Stimulated activated CD8-positive, alpha-beta memory T cell treated with anti-CD3 and anti-CD28 coated beads, Interleukin-7, amount 100 ng/mL, for 1 hour (primary cell): ENCODE results near the gene IFNL4.
"Not testable (repeated sequence)": the region's sequence is repeated elsewhere in the genome, so short reads cannot be mapped to it uniquely, and the experiment has no call there.

ENCODE experiments used
- DNase-seq, 2 donors: peaks; one replicate each; pipeline ENCODE4 v3.0.0-alpha.2; 2020; ENCODE audit warnings: low read depth in 2 of 2

Gene IFNL4

DNA sequence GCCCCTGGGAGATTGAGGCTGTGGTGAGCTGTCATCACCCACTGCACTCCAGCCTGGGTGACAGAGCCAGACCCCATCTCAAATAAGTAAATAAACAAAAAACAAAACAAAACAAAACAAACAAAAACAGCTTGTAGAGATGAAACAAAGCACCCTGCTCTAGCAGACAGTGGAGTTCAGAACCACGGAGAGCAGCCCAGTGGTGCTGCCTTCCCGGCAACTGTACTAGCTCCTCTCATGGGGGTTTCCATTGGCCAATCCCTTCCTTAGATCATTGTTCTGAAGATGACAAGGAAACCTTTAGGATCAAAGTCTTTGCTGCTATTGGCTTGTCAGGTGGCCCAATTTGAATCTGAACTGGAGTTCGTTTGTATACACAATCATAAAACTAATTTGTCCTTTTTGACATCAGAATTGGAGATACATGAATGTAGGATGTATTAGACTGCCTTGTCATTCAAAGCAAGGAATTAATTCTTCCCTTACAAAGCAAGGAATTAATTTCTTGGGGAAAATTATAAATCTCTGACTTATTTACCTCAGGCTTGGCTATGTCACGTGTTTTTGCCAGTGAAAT is 24.9 kb downstream of the IFNL4 start:
- no peak for DNase-seq

DNA sequence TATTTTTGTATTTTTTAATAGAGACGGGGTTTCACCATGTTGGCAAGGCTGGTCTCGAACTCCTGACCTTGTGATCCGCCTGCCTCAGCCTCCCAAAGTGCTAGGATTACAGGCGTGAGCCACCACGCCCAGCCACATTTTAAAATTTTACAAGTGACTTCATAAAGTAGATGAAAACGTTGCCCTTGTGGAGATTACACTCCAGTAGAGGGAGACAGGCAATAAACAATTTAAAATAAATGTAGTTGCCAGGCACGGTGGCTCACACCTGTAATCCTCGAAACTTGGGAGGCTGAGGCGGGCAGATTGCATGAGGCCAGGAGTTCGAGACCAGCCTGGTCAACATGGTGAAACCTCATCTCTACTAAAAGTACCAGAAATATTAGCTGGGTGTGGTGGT is 29.5 kb downstream of the IFNL4 start:
- not testable (repeated sequence) for DNase-seq

DNA sequence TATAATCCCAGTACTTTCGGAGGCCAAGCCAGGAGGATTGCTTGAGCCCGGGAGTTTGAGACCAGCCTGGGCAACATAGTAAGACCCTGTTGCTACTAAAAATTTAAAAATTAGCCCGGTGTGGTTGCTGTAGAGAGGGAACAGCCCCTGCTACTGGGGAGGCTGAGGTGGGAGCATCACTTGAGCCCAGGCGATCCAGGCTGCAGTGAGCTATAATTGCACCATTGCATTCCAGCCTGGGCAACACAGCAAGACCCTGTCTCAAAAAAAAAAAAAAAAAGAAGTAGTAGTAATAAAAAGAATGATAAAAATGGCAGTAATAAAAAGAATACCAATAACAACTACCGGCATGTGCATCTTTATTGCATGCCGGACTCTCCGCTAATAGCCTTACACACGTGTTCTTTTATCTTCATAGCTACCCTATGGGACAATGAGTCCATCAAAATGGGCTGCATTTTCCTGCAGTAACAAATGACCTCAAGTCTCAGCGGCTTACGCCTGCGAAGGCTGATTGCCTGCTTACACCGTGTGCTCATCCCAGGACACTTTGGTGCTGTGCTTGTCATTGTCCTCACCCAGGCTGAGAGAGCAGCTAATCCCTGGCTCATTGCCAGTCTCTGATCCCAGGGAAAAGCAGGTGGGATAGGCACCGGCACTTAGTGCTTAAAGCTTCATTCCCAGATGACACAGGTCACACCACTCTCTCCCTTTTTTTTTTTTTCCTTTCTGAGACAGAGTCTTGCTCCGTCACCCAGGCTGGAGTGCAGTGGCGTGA is 30.2 kb downstream of the IFNL4 start:
- no peak for DNase-seq

DNA sequence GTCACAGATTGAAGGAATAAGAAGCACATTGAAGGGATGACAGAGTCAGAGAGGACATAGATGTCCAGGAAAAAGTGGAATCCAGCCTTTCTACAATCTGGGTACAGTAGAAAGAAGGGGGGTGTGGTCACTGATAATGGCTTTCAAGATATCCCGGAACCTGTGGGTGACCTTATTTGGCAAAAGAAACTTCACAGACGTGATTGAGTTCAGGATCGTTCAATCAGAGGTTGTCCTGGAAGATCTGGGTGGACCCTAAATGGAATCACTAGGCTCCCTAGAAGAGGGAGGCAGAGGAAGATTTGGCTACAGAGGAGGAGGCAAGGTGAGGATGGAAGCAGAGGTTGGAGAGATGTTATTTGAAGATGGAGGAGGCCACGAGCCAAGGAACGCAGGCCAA is 31.6 kb downstream of the IFNL4 start:
- DNase-seq, result no peak

DNA sequence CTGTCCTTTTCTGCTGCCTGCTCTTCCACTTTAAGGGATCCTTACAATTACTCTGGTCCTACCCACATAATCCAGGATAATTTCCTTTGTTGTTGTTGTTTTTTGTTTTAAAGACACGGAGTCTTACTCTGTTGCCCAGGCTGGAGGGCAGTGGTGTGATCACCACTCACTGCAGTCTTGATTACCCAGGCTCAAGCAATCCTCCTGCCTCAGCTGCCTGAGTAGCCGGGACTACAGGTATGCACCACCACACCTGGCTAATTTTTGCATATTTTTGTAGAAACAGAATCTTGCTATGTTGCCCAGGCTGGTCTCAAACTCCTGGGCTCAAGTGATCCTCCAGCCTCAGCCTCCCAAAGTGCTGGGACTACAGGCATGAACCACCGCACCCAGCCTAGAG is 33.3 kb downstream of the IFNL4 start:
- not testable (repeated sequence) for DNase-seq

DNA sequence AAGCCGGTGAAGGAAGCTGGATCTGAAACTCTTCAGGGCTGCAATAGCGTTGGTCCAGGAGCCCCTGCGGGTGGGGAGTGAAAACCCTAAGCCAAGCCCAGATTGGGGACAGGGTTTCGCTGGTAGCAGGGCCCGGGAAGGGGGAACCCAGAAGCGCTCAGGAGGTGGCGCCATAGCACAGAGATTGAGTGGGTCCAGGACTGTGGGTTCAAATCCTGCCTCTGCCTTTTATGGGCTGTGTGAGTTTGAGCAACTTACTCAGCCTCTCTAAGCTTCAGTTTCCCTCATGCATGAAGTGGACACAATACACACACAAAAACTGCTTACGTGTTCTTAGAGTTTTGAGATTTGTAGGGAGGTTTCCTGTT is 36.3 kb downstream of the IFNL4 start:
- peak; percentile 14 to 37 for DNase-seq

DNA sequence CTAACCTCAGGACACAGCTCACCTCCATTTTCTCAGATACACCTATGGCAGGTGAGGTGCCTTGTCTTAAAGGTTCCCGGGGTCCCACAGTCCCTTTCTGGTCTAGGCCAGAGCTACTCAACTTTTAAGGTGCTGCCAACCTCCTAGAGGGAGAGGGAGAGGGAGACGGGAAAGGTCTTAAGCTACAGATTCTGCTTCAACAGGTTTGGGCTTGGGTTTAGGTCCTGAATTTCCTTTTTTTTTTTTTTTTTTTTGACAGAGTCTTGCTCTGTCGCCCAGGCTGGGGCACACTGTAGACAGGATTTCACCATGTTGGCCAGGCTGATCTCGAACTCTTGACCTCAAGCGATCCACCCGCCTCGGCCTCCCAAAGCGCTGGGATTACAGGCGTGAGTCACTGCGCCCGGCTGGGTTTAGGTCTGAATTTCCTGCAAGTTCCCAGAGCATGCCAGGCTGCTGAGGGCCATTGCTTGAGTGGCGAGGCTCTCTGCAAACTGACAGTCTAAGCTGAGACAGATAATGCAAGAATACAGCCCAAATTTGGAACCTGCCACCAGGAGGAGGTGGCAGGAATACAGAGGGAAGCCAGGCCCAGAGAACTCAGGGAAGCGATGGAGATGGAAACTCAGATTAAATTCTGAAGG is 36.8 kb downstream of the IFNL4 start:
- no peak for DNase-seq

DNA sequence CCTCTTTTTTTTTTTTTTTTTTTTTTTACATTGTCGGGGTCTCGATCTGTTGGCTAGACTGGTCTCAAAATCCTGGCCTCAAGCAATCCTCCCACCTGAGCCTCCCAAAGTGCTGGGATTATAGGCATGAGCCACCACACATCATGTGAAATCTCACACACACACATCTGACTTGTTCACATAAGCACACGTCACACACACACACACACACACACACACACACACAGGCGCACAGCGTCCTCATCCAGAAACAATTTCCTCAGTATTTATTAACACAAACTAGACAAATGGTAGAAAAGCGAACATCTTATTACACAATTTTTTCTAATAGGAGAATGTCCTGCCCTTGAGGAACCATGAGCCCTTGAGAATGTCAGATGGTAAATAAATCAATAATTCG is 39.5 kb downstream of the IFNL4 start:
- no peak for DNase-seq

DNA sequence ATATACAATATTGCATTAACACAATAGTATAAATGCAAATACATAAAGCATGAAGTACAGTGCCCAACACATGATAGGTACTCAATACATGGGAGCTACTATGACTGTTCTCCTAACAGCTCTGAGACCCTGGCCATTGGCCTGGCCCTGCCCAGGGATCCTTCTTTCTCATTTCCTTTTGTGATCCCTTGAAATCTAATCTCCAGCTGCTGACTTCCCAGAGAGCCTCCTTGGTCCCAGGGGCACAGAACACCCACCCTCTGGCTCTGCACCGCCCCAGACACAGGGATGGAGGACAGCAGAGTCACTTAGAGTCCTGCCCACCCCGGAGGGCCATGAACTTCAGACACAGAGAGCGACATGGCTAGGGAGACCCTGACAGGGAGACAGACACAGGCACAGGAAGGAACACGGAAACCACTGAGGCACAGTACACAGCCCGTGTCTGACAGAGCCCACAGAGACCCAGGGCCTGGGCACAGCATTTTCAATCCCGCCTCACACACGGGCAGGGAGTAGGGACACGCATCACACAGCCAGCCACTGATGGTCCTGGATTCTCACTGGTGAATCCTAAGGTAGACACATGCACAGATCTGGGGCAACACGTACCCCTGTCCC is 40.4 kb downstream of the IFNL4 start:
- DNase-seq, result no peak

DNA sequence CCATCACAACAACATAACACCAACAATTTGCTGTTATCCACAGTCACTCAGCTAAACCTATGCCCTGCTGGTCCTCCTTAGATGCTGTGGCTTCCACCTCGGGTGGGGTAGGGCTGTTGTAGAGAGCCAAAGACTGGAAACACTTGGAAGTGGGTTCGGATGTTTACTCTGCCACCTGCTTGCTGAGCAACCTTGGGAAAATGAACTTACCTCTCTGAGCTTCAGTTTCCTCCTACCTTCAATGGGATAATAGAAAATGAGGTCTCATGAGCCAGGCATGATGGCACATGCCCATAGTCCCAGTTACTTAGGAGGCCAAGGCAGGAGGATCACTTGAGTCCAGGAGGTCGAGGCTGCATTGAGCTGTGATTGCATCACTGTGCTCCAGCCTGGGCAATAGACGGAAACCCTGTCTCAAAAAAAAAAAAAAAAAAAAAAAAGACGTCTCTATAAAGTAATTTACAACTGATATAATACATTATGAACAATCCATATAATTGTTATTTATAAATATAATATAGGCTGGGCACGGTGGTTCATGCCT is 41.3 kb downstream of the IFNL4 start:
- DNase-seq, result no peak

DNA sequence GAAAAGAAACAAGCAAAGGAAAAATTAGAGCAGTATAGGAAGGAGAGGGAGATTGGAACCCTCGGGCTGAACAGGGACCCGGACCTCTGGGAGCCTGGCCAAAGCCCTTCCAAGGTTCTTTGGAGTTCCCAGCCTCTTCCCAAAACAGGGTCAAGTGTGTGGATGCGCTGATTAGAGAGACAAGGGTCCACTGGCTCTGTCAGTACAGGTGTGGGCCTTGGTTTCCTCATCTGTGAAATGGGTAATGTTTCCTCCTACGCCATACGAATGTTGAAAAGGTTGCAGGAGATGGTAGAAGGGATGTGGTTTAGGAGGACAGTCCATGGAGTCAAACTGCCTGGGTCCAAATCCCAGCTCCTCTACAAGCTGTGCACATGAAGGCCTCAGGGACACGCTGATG is 42.5 kb downstream of the IFNL4 start:
- no peak for DNase-seq

DNA sequence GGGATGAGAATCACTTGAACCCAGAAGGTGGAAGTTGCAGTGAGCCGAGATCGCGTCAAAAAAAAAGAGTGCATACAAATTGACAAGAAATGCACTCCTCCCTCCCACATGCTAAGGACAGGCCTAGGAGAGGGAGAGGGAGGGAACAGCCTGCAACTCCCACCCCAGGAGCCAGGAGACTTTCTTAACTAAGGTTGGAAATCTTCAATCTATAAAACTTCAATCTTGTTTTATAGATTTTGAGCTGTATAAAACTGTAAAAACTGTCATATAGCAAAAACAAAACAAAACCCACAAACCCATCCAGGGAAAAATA is 43.2 kb downstream of the IFNL4 start:
- no peak for DNase-seq

DNA sequence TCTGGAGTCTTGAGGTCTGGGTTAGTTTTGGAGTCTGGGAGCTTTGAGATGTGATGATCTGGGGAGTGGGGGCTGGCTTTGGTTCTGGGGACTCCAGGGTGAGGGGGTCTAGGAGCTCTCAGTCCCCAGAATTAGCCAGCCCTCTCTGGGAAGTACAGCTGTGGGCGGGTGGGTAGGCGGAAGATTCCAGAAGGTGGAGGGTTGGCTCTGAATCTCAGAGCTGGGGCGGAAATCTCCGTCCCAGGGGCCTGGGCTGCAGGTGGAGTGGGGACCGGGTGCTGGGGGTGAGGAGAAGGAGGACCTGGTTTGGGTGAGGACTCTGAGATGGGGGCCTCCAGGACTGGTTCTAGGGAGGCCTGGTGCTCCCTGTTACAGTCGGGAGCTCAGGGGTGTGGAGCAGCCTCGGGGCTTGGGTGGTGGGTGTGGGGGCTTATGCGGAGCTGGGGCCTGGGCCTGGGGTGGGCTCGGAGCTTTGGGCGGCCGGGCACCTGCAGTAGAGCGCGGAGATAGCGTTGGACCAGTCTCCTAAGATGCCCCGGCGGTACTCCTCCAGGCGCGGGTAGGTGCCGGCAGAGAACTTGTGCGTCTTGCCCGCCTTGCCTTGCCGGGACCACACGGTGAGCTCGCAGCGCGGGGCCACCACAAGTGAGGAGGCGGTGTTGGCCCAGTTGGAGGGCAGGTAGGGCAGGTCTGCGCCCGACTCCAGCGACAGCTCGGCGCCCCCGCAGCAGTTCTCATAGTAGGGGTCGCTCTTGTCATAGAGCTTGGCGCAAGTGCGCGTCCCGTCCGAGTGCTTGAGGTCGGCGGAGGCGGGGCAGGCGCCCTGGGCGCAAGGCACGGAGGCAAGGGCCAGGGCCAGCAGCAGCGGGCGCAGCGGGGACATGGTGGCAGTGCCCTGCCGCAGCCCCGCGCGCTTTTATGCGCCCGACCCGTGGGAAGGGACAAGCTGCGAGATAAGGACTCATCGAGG is 45.0 kb downstream of the IFNL4 start, which contains the start of gene SYCN:
SYCN (minus strand) TSS at position 892 of the 970 bp plus-strand sequence; CDS start at position 883, 9 bp downstream.
- DNase-seq, result no peak

DNA sequence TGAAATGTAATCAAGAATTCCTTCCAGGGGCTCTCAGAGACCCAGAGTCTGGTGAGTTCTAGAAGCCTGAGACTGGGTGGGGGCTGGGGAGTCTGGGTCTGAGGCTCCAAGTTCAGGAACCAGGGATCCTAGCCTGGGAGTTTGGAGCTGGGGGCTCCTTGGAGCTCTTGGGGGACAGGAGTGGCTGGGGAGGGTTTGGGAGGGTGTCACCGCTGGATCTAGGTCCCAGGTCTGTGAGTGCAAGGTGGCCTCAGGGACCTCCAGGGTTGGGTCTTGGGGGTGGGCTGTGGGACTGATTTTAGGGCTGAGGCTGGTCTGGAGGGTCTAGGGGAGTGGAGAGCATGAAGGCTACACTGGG is 45.7 kb downstream of the IFNL4 start:
- DNase-seq, result no peak

DNA sequence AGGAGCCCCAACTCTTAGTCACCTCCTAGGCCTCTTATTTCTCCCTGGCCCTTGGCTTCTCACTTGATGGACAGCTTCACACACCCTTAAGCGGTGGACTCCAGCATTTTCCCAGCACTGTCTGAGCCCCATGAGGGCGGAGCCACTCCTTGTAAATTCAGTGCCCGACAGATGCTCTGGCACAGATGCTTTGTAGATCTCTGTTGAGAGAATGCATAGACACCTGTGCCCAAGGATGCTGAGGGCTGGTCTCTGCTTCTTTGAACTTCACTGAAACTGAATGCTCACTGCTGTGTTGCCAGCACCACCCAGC is 47.9 kb downstream of the IFNL4 start:
- no peak for DNase-seq

DNA sequence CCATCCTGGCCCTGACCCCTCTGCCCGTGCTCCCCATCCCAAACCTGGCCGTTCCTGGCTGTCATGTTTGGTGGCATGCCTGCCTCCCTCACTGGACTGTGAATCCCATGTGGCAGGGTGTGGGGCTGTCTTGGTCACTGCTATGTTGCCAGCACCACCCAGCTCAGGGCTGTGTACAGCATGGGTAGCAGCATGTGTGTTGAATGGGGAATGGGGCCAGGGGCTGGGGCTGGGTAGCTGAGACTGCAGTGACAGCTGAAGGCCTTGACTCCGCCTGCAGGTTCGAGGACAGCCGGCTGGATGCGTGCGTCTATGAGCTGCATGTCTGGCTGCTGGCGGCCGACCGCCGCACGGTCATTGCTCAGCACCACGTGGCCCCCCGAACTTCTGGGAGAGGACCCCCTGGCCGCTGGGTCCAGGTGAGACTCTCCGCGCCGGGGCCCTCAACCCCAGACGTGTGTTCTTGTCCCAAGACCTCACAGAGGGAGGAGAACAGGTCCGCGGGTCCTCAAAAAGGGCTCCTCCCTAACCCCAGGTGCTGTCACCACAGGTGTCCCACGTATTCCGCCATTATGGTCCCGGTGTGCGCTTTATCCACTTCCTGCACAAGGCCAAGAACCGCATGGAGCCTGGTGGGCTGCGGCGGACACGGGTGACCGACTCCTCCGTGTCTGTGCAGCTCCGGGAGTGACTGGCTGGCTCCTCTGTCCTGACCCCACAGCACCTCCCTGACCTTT is 48.4 kb downstream of the IFNL4 start:
- DNase-seq, result no peak

DNA sequence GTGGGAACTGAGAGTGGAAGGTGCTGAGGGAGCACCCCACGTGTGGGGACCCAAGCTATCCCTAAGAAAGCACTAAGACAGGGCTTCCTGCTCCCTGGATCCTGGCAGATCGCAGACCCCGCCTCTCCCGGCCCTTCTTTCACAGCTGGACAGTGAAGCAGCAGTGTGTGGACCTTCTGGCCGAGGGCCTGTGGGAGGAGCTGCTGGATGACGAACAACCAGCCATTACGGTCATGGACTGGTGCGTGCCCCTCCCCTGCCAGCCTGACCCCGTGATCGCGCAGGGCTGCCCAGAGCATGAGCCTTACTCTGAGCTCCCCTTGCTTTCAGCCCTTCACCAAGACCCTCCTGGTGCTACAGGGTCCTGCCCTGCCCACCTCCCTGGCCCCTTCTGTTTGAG is 49.6 kb downstream of the IFNL4 start:
- DNase-seq, result no peak

DNA sequence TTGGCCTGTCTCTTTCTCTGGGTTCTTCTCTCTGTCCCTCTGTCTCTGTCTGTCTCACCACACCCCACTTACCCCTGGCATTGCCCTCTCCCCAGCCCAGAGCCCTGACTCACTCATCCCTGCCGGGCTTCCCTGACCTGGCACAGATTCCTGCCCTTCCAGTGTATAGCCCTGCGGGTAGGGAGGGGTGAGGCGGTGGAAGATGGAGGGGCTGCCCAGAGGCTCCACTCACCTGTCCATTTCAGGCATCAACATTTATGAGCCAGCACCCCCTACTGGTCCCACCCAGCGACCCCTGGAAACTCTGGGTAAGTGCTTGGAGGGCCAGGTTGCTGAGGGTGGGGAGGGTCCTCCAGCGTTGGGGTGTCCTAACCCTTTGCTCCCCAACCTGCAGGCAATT is 50.8 kb downstream of the IFNL4 start:
- no peak for DNase-seq

DNA sequence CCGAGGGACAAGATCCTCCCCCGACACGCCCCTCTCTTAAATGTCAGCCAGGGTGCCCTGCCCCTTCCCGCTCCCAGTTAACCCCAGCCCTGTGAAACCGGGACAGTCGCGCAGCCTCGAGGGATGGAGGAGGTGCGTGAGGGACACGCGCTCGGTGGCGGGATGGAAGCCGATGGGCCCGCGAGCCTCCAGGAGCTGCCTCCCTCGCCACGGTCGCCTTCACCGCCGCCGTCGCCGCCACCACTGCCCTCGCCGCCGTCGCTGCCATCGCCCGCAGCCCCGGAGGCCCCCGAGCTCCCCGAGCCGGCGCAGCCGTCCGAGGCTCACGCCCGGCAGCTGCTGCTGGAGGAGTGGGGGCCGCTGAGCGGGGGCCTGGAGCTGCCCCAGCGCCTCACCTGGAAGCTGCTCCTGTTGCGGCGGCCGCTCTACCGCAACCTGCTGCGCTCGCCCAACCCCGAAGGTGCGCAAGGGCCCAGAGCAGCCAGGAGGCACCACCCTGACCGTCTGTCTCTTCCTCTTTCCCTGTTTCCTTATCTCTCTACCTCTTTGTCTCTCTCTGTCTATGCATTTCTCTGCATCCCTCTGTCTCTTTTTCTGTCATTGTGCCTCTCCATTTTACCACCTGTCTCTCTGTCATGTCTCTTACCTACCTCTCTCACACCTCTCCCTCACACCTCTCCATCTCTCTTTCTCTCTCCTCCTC is 51.6 kb downstream of the IFNL4 start, which contains the start of gene NCCRP1:
NCCRP1 (plus strand) TSS at position 105 of the 703 bp plus-strand sequence; CDS start at position 124, 19 bp downstream.
- no peak for DNase-seq

DNA sequence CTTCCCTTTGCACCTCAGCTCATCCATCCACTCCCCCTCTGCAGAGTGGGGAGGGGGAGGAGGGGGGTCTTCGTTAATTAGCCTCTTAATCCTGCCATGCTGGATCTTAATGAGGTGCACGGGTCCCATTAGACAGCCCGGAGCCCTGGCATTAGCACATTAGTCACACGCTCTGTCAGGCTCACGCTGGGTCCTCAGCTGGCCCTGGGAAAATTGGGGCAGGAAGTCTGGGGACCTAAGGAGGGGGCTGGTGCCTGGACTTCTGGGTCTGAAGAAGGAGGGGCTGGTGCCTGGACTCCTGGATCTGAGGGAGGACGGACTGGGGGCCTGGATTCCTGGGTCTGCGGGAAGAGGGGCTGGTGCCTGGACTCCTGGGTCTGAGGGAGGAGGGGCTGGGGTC is 52.3 kb downstream of the IFNL4 start:
- DNase-seq, result no peak
